GM19099 (cell line): ENCODE measurements around the gene NUP205.

ENCODE experiments used
- POLR2A ChIP-seq: IDR thresholded peaks from 3 replicates; pipeline ENCODE4 v1.6.1; 2011; ENCODE audit warnings: low read depth; ENCODE audit not compliant: insufficient read length; ENCODE audit errors: extremely low read depth

NUP205 gene

GRCh38 chr7:135573541-135573940 is 15.8 kb downstream of the NUP205 start:
- TF ChIP-seq POLR2A: no peak

- TF ChIP-seq POLR2A: no peak
These were observed 17.6 kb downstream of the NUP205 start for GRCh38 chr7:135575296-135575695.

- no peak for TF ChIP-seq POLR2A
These were observed 20.9 kb downstream of the NUP205 start for GRCh38 chr7:135578569-135578968.

GRCh38 chr7:135584362-135585353 is 26.9 kb downstream of the NUP205 start:
- no peak for TF ChIP-seq POLR2A

GRCh38 chr7:135597181-135597925 is 39.6 kb downstream of the NUP205 start:
- no peak for TF ChIP-seq POLR2A

GRCh38 chr7:135597926-135598305 is 40.2 kb downstream of the NUP205 start:
- TF ChIP-seq POLR2A: no peak

GRCh38 chr7:135599471-135599870 is 41.8 kb downstream of the NUP205 start:
- no peak for TF ChIP-seq POLR2A

- no peak for TF ChIP-seq POLR2A
These were observed 42.5 kb downstream of the NUP205 start for GRCh38 chr7:135600226-135600625.

GRCh38 chr7:135601182-135601581 is 43.5 kb downstream of the NUP205 start:
- no peak for TF ChIP-seq POLR2A

GRCh38 chr7:135602304-135602703 is 44.6 kb downstream of the NUP205 start:
- TF ChIP-seq POLR2A: no peak

- no peak for TF ChIP-seq POLR2A
These were observed 58.4 kb downstream of the NUP205 start for GRCh38 chr7:135616136-135616535.

- TF ChIP-seq POLR2A: no peak
These were observed 60.1 kb downstream of the NUP205 start for GRCh38 chr7:135617781-135618180.

GRCh38 chr7:135618510-135618909 is 60.8 kb downstream of the NUP205 start:
- no peak for TF ChIP-seq POLR2A

- TF ChIP-seq POLR2A: no peak
These were observed 62.7 kb downstream of the NUP205 start for GRCh38 chr7:135620447-135620846.

- TF ChIP-seq POLR2A: no peak
These were observed 63.5 kb downstream of the NUP205 start for GRCh38 chr7:135620980-135621850.
